AG04450 (cell line): ENCODE data around the gene CD1C. TPM values are rescaled to one million over a fixed set of nuclear protein-coding genes. Genes with fewer than 3 reads are reported as not detected.
"Not testable (repeated sequence)": the region's sequence is repeated elsewhere in the genome, so short reads cannot be mapped to it uniquely, and the experiment has no call there.

Experiments used
- CTCF ChIA-PET: fragments of 300-600, 350-600 bp; formaldehyde crosslinking; extraction: SDS; loops from one replicate; lab custom pipeline; 2022; ENCODE audit warnings: antibody characterized with exemption, inconsistent platforms; lab: Charles Lee
- POLR2A ChIA-PET: fragments of 350-600 bp; formaldehyde crosslinking; extraction: SDS; loops from one replicate; lab custom pipeline; 2021; ENCODE audit warnings: antibody characterized with exemption, inconsistent platforms; lab: Yijun Ruan, JAX
- DNase-seq: peaks from one replicate; pipeline ENCODE4 v3.0.0-alpha.2; 2011; ENCODE audit warnings: low read depth, low spot score
- H3K27ac ChIP-seq: one replicate; pipeline ENCODE4 v1.5.1; 2012; ENCODE audit warnings: low read depth, low read length, control low read depth
- H3K27me3 ChIP-seq: one replicate; pipeline ENCODE4 v1.6.0; 2012; ENCODE audit warnings: low read length; ENCODE audit not compliant: control insufficient read depth, insufficient read depth
- H3K4me3 ChIP-seq: 2 replicates; pipeline ENCODE4 v1.5.1; 2011; ENCODE audit warnings: mild to moderate bottlenecking, low read depth, low read length, control low read depth
- H3K9me3 ChIP-seq: 2 replicates; pipeline ENCODE4 v1.5.1; 2012; ENCODE audit warnings: low read length; ENCODE audit not compliant: control insufficient read depth, insufficient read depth
- CTCF ChIP-seq: IDR thresholded peaks from 2 replicates; pipeline ENCODE4 v1.5.1; 2011; ENCODE audit warnings: low read depth, low read length, control low read depth, inconsistent platforms
- polyA plus RNA-seq: library from polyadenylated mRNA; depleted of rRNA; stranded (reverse); fragments of >200 nt; gene quantifications from 2 replicates; pipeline ENCODE4 v1.2.3, GENCODE V29; 2011

CD1C gene
- polyA plus RNA-seq, 1 experiment, result not detected

GRCh38 chr1:158274797-158275196 lies 14.9 kb upstream of the CD1C start:
- TF ChIP-seq CTCF, result no peak
- no peaks in the 10 kb centered on the region for H3K9me3 ChIP-seq
- CTCF ChIA-PET, result no interaction called here
- DNase-seq, result no peak
- POLR2A ChIA-PET, result no interaction called here
- H3K4me3 ChIP-seq, result no peak overlapping the region
- H3K27me3 ChIP-seq, result no peaks in the 10 kb centered on the region
- no peak overlapping the region for H3K27ac ChIP-seq

- H3K27ac ChIP-seq, H3K4me3 ChIP-seq, H3K27me3 ChIP-seq, POLR2A ChIA-PET, CTCF ChIA-PET, DNase-seq, H3K9me3 ChIP-seq: not testable (repeated sequence)
Measured at GRCh38 chr1:158282421-158282820, 7.3 kb upstream of the CD1C start.

GRCh38 chr1:158283965-158284364 lies 5.8 kb upstream of the CD1C start:
- Histone ChIP-seq H3K9me3 (no peaks in the 10 kb centered on the region), H3K27ac (no peak overlapping the region), H3K27me3 (no peaks in the 10 kb centered on the region), H3K4me3 (no peak overlapping the region)
- no peak for TF ChIP-seq CTCF
- ChIA-PET CTCF (no interaction called here), POLR2A (no interaction called here)
- DNase-seq, result no peak

GRCh38 chr1:158285756-158286241 lies 3.9 kb upstream of the CD1C start:
- ChIA-PET CTCF (no interaction called here), POLR2A (no interaction called here)
- Histone ChIP-seq H3K4me3 (no peak overlapping the region), H3K9me3 (no peaks in the 10 kb centered on the region), H3K27ac (no peak overlapping the region), H3K27me3 (no peaks in the 10 kb centered on the region)
- no peak for TF ChIP-seq CTCF
- DNase-seq, result no peak

GRCh38 chr1:158286487-158286886 lies 3.2 kb upstream of the CD1C start:
- H3K27me3 ChIP-seq, result no peaks in the 10 kb centered on the region
- no peak for DNase-seq
- H3K27ac ChIP-seq, result no peak overlapping the region
- ChIA-PET CTCF (no interaction called here), POLR2A (no interaction called here)
- no peaks in the 10 kb centered on the region for H3K9me3 ChIP-seq
- no peak for TF ChIP-seq CTCF
- no peak overlapping the region for H3K4me3 ChIP-seq

- CTCF ChIA-PET, result no interaction called here
- Histone ChIP-seq H3K4me3 (no peak overlapping the region), H3K27me3 (no peaks in the 10 kb centered on the region), H3K9me3 (no peaks in the 10 kb centered on the region), H3K27ac (no peak overlapping the region)
- POLR2A ChIA-PET, result no interaction called here
- DNase-seq, result no peak
- no peak for TF ChIP-seq CTCF
Measured at GRCh38 chr1:158286941-158287346, 2.8 kb upstream of the CD1C start.
